PC-9 (cell line): ENCODE results near the gene ALDOB. TPM values are rescaled to one million over a fixed set of nuclear protein-coding genes. Genes with fewer than 3 reads are reported as not detected.

Experiments used
- BruUV-seq: library from RNA; stranded (reverse); fragments of 400-500 nt; replicated peaks from 2 replicates; lab custom pipeline; 2021; lab: Mats Ljungman, UMichigan
- CTCF ChIA-PET: fragments of 300-600 bp; sonication (Branson Sonifier 250); formaldehyde crosslinking; loops from one replicate; lab custom pipeline; 2022; ENCODE audit warnings: antibody characterized with exemption; lab: Charles Lee
- POLR2A ChIA-PET: fragments of 300-600 bp; sonication (Branson Sonifier 250); formaldehyde crosslinking; loops from one replicate; lab custom pipeline; 2022; ENCODE audit warnings: antibody characterized with exemption; ENCODE audit not compliant: unreplicated experiment; lab: Charles Lee
- DNase-seq, 2 experiments: peaks; one replicate each; pipeline versions ENCODE4 v3.0.0 to v3.0.0-alpha.2; 2015 to 2022; ENCODE audit warnings: mixed read lengths in 1 of 2
- H2AFZ ChIP-seq: fragments of 200-600 bp; sonication (generic); 2 replicates; pipeline ENCODE4 v1.8.1; 2017; ENCODE audit warnings: antibody characterized with exemption
- H3F3A ChIP-seq: fragments of 200-600 bp; sonication (generic); 2 replicates; pipeline ENCODE4 v1.8.1; 2017; ENCODE audit warnings: antibody characterized with exemption, mild to moderate bottlenecking, low read depth; ENCODE audit not compliant: insufficient read depth
- H3K27ac ChIP-seq: fragments of 200-600 bp; sonication (generic); 2 replicates; pipeline ENCODE4 v1.6.1; 2016; ENCODE audit warnings: mixed run types
- H3K27me3 ChIP-seq: fragments of 200-600 bp; sonication (generic); 2 replicates; pipeline ENCODE4 v1.6.1; 2016; ENCODE audit warnings: low read depth, mixed run types; ENCODE audit not compliant: insufficient read depth
- H3K36me3 ChIP-seq: fragments of 200-600 bp; sonication (generic); 2 replicates; pipeline ENCODE4 v1.6.1; 2016; ENCODE audit warnings: low read depth, mixed run types
- H3K4me1 ChIP-seq: fragments of 200-600 bp; sonication (generic); replicated peaks from 2 replicates; pipeline ENCODE4 v1.6.1; 2016; ENCODE audit warnings: mixed run types; ENCODE audit not compliant: insufficient read depth
- H3K4me2 ChIP-seq: fragments of 200-600 bp; sonication (generic); 2 replicates; pipeline ENCODE4 v1.6.1; 2017; ENCODE audit warnings: mixed run types
- H3K4me3 ChIP-seq: fragments of 200-600 bp; sonication (generic); 2 replicates; pipeline ENCODE4 v1.6.1; 2016; ENCODE audit warnings: mixed run types
- H3K79me2 ChIP-seq: fragments of 200-600 bp; sonication (generic); 2 replicates; pipeline ENCODE4 v1.6.1; 2017; ENCODE audit warnings: low read depth, mixed run types
- H3K9me2 ChIP-seq: fragments of 200-600 bp; sonication (generic); 2 replicates; pipeline ENCODE4 v1.8.1; 2017; ENCODE audit warnings: mild to moderate bottlenecking; ENCODE audit not compliant: insufficient read depth
- H3K9me3 ChIP-seq: fragments of 200-600 bp; sonication (generic); 2 replicates; pipeline ENCODE4 v1.8.1; 2016; ENCODE audit warnings: low read depth; ENCODE audit not compliant: insufficient read depth
- H4K20me1 ChIP-seq: fragments of 200-600 bp; sonication (generic); 2 replicates; pipeline ENCODE4 v1.8.1; 2017; ENCODE audit not compliant: insufficient read depth
- EZH2 ChIP-seq: fragments of 200-600 bp; sonication (generic); IDR thresholded peaks from 2 replicates; pipeline ENCODE4 v1.8.0; 2017; ENCODE audit warnings: antibody characterized with exemption, low read depth
- intact Hi-C: fragments of 100-400 bp; cut with micrococcal nuclease; formaldehyde crosslinking; loops from one replicate; pipeline ENCODE4 v1.10.0; 2022; ENCODE audit not compliant: unreplicated experiment
- total RNA-seq: library from RNA; stranded (reverse); gene quantifications from 2 replicates; pipeline ENCODE4 v1.2.3, GENCODE V29; 2021
- TF ChIP-seq, protein P1 (sequence below): fragments of 200-600 bp; sonication (generic); conservative IDR thresholded peaks from 2 replicates; pipeline ENCODE4 v1.6.1; 2017; ENCODE audit warnings: mixed run types, antibody characterized with exemption, mild to moderate bottlenecking, moderate library complexity

The ALDOB gene
- total RNA-seq, 1 experiment from 2014 or later: not detected

- ChIA-PET CTCF (no interaction called here), POLR2A (interaction anchor here (0.6 kb wide), 1 partner anchor 47 kb away, joined by 3 read pairs; no protein-coding TSS in a partner anchor)
- H3K9me3 ChIP-seq: no peaks in the 10 kb centered on the region
- H3K4me1 ChIP-seq: no peaks in the 10 kb centered on the region
- no TSS peak for BruUV-seq
- no peak overlapping the region for H3K4me2 ChIP-seq
- no peak overlapping the region for H2AFZ ChIP-seq
- H3K27me3 ChIP-seq: peaks cover 32% of the 10 kb centered on the region
- no peaks in the 10 kb centered on the region for H3K9me2 ChIP-seq
- no peak overlapping the region for H3K4me3 ChIP-seq
- TF ChIP-seq EZH2: no peak
- TF ChIP-seq, protein P1, sequence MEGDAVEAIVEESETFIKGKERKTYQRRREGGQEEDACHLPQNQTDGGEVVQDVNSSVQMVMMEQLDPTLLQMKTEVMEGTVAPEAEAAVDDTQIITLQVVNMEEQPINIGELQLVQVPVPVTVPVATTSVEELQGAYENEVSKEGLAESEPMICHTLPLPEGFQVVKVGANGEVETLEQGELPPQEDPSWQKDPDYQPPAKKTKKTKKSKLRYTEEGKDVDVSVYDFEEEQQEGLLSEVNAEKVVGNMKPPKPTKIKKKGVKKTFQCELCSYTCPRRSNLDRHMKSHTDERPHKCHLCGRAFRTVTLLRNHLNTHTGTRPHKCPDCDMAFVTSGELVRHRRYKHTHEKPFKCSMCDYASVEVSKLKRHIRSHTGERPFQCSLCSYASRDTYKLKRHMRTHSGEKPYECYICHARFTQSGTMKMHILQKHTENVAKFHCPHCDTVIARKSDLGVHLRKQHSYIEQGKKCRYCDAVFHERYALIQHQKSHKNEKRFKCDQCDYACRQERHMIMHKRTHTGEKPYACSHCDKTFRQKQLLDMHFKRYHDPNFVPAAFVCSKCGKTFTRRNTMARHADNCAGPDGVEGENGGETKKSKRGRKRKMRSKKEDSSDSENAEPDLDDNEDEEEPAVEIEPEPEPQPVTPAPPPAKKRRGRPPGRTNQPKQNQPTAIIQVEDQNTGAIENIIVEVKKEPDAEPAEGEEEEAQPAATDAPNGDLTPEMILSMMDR: no peak
- intact Hi-C loops: no loop called here
- no peaks in the 10 kb centered on the region for H3K79me2 ChIP-seq
- no peaks in the 10 kb centered on the region for H3K36me3 ChIP-seq
- H4K20me1 ChIP-seq: no peaks in the 10 kb centered on the region
- no peaks in the 10 kb centered on the region for H3F3A ChIP-seq
- no peak for DNase-seq
- H3K27ac ChIP-seq: no peak overlapping the region
These were observed 42.9 kb upstream of the ALDOB start for GRCh38 chr9:101478444-101478843.

DNA sequence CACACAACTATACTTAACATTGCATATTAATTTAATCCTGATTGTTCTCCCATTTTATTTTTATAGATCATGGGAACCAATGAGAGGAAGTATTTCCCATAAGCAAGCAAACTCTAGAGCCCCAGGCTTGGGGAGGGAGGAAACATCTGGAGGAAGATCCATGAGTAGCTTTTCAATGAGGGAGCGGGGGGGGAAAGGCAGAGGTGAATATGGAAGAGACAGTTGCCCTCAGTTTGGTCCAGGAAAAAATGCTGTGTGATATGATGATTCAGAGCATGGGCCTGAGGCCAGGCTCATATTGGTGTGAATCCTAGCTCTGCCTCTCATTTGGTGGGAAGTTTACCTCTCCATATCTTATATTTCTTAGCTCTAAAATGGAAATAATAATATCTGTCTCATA is 42.2 kb upstream of the ALDOB start:
- Histone ChIP-seq H3K27ac (no peak overlapping the region), H3K4me2 (no peak overlapping the region), H3K79me2 (no peaks in the 10 kb centered on the region), H2AFZ (no peak overlapping the region), H3K4me1 (no peaks in the 10 kb centered on the region), H3K9me3 (no peaks in the 10 kb centered on the region), H3K27me3 (peaks cover 38% of the 10 kb centered on the region), H3K4me3 (no peak overlapping the region), H3F3A (no peaks in the 10 kb centered on the region), H4K20me1 (no peaks in the 10 kb centered on the region), H3K9me2 (no peaks in the 10 kb centered on the region), H3K36me3 (no peaks in the 10 kb centered on the region)
- TF ChIP-seq, protein P1: no peak
- BruUV-seq: no TSS peak
- intact Hi-C loops: no loop called here
- ChIA-PET CTCF (no interaction called here), POLR2A (interaction anchor here (0.6 kb wide), 1 partner anchor 46 kb away, joined by 3 read pairs; no protein-coding TSS in a partner anchor)
- DNase-seq: no peak

GRCh38 chr9:101477214-101477613 is 41.6 kb upstream of the ALDOB start:
- Histone ChIP-seq H4K20me1 (no peaks in the 10 kb centered on the region), H3F3A (no peaks in the 10 kb centered on the region), H3K4me1 (no peaks in the 10 kb centered on the region), H3K4me2 (no peak overlapping the region), H3K9me3 (no peaks in the 10 kb centered on the region), H3K9me2 (no peaks in the 10 kb centered on the region), H3K27me3 (peaks cover 39% of the 10 kb centered on the region), H3K27ac (no peak overlapping the region), H3K36me3 (no peaks in the 10 kb centered on the region), H3K4me3 (no peak overlapping the region), H3K79me2 (no peaks in the 10 kb centered on the region), H2AFZ (no peak overlapping the region)
- intact Hi-C loops: no loop called here
- BruUV-seq: no TSS peak
- no peak for TF ChIP-seq EZH2
- TF ChIP-seq, protein P1: no peak
- no peak for DNase-seq
- CTCF ChIA-PET: no interaction called here
- POLR2A ChIA-PET: interaction anchor here (1.0 kb wide), 1 partner anchor 11 kb away, joined by 5 read pairs; no protein-coding TSS in a partner anchor
